Measurements from ENCODE around the gene MAST1.

DNA sequence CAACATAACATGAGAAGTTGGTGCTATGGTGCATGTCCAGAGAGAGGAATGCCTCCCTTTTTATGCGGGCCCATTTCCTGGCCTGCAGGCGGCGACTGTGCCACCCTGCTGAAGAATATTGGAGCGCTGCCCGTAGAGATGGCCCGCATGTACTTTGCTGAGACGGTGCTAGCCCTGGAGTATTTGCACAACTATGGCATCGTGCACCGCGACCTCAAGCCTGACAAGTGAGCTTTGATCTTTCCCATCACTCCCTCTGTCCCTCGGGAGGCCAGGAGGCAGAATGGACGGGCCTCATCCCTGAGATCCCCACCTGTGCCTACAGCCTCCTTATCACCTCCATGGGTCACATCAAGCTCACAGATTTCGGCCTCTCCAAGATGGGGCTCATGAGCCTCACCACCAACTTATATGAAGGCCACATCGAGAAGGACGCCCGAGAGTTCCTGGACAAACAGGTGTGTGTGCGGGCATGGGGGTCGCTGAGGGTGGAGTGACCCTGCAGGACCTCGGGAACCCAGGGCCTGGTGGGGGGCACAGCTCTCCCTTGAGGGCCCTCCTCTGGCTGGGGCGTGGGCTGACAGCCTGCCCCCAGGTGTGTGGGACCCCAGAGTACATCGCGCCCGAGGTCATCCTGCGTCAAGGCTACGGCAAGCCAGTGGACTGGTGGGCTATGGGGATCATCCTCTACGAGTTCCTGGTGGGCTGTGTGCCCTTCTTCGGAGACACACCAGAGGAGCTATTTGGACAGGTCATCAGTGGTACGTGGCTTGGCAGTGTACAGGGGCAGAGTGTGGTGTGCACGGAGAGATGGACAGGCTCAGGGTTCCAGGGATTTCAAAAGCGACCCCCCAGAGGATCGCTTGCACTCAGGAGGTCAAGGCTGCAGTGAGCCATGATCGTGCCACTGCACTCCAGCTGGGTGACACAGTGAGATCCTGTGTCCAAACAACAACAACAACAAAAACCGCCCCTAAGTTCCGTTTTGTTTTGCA is 26.7 kb downstream of the MAST1 start:
- TF ChIP-seq CTCF (IDR thresholded peaks at IDR 0.05; ENCODE audit: insufficient read depth, low read length) = no peak
- no peak for TF ChIP-seq POLR2AphosphoS5 (IDR thresholded peaks at IDR 0.05; ENCODE audit: low read depth)
- TF ChIP-seq, protein P1, sequence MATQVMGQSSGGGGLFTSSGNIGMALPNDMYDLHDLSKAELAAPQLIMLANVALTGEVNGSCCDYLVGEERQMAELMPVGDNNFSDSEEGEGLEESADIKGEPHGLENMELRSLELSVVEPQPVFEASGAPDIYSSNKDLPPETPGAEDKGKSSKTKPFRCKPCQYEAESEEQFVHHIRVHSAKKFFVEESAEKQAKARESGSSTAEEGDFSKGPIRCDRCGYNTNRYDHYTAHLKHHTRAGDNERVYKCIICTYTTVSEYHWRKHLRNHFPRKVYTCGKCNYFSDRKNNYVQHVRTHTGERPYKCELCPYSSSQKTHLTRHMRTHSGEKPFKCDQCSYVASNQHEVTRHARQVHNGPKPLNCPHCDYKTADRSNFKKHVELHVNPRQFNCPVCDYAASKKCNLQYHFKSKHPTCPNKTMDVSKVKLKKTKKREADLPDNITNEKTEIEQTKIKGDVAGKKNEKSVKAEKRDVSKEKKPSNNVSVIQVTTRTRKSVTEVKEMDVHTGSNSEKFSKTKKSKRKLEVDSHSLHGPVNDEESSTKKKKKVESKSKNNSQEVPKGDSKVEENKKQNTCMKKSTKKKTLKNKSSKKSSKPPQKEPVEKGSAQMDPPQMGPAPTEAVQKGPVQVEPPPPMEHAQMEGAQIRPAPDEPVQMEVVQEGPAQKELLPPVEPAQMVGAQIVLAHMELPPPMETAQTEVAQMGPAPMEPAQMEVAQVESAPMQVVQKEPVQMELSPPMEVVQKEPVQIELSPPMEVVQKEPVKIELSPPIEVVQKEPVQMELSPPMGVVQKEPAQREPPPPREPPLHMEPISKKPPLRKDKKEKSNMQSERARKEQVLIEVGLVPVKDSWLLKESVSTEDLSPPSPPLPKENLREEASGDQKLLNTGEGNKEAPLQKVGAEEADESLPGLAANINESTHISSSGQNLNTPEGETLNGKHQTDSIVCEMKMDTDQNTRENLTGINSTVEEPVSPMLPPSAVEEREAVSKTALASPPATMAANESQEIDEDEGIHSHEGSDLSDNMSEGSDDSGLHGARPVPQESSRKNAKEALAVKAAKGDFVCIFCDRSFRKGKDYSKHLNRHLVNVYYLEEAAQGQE (IDR thresholded peaks at IDR 0.05; ENCODE audit: insufficient replicate concordance, low read depth) = no peak
- no peak for TF ChIP-seq SPI1 (IDR thresholded peaks at IDR 0.05; ENCODE audit: borderline replicate concordance, low read depth)
